HL-60 (cell line): ENCODE data around the gene SLC22A7.

Source experiments
- DNase-seq, 2 experiments: peaks; one replicate each; pipeline ENCODE4 v3.0.0-alpha.2; 2010 to 2020; ENCODE audit warnings: low read depth in 1 of 2, low spot score in 1 of 2
- H3K27ac ChIP-seq: fragments of 250-450 bp; sonication (Bioruptor Pico); replicated peaks from 2 replicates; pipeline ENCODE4 v1.5.1; 2020; ENCODE audit warnings: mild to moderate bottlenecking, moderate library complexity
- H3K27me3 ChIP-seq: fragments of 250-450 bp; sonication (Bioruptor Pico); 2 replicates; pipeline ENCODE4 v1.5.1; 2021; ENCODE audit warnings: mild to moderate bottlenecking, moderate library complexity; ENCODE audit not compliant: insufficient read depth, poor library complexity, severe bottlenecking
- H3K4me3 ChIP-seq: replicated peaks from 2 replicates; pipeline ENCODE4 v1.5.1; 2011; ENCODE audit warnings: mild to moderate bottlenecking, control low read depth, low read length; ENCODE audit not compliant: insufficient read depth
- GABPA ChIP-seq: IDR thresholded peaks from 2 replicates; pipeline ENCODE4 v1.6.1; 2012; ENCODE audit warnings: low read depth
- POLR2AphosphoS5 ChIP-seq: IDR thresholded peaks from 2 replicates; pipeline ENCODE4 v1.6.1; 2012; ENCODE audit warnings: low read depth
- SPI1 ChIP-seq: IDR thresholded peaks from 2 replicates; pipeline ENCODE4 v1.6.1; 2012; ENCODE audit warnings: low read depth, mild to moderate bottlenecking, borderline replicate concordance
- TF ChIP-seq, protein P1 (sequence below): IDR thresholded peaks from one replicate; pipeline ENCODE4 v1.5.1; 2011; ENCODE audit warnings: low read length, control low read depth, inconsistent platforms; ENCODE audit not compliant: insufficient read depth
- TF ChIP-seq, protein P2 (sequence below): IDR thresholded peaks from 2 replicates; pipeline ENCODE4 v1.6.1; 2012; ENCODE audit warnings: low read depth; ENCODE audit not compliant: insufficient replicate concordance

SLC22A7 gene

DNA sequence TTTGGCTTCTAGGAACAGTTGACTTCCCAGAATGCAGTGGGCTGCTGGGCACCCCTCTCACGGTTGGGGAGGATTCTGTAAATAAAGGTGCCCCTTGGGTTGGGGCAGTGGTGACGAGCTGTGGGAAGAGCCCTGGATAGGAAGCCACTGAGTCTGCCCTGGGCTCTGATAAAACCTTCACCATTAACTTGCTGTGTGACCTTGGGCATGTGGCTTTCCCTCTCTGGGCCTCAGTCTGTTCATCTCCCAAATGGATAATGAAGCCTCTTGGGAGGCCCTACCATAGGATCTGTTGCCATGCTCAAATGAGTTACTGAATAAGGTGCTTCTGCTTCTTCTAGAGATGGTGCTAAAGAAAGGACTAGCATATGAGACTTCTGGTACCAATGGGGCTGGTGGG is 6.8 kb downstream of the SLC22A7 start:
- Histone ChIP-seq H3K27me3 (peaks cover under 1% of the 10 kb centered on the region), H3K27ac (no peak overlapping the region), H3K4me3 (no peak overlapping the region)
- DNase-seq, result no peak
- TF ChIP-seq SPI1, result no peak
- TF ChIP-seq, protein P1, sequence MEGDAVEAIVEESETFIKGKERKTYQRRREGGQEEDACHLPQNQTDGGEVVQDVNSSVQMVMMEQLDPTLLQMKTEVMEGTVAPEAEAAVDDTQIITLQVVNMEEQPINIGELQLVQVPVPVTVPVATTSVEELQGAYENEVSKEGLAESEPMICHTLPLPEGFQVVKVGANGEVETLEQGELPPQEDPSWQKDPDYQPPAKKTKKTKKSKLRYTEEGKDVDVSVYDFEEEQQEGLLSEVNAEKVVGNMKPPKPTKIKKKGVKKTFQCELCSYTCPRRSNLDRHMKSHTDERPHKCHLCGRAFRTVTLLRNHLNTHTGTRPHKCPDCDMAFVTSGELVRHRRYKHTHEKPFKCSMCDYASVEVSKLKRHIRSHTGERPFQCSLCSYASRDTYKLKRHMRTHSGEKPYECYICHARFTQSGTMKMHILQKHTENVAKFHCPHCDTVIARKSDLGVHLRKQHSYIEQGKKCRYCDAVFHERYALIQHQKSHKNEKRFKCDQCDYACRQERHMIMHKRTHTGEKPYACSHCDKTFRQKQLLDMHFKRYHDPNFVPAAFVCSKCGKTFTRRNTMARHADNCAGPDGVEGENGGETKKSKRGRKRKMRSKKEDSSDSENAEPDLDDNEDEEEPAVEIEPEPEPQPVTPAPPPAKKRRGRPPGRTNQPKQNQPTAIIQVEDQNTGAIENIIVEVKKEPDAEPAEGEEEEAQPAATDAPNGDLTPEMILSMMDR, result no peak
- no peak for TF ChIP-seq GABPA
- TF ChIP-seq, protein P2, sequence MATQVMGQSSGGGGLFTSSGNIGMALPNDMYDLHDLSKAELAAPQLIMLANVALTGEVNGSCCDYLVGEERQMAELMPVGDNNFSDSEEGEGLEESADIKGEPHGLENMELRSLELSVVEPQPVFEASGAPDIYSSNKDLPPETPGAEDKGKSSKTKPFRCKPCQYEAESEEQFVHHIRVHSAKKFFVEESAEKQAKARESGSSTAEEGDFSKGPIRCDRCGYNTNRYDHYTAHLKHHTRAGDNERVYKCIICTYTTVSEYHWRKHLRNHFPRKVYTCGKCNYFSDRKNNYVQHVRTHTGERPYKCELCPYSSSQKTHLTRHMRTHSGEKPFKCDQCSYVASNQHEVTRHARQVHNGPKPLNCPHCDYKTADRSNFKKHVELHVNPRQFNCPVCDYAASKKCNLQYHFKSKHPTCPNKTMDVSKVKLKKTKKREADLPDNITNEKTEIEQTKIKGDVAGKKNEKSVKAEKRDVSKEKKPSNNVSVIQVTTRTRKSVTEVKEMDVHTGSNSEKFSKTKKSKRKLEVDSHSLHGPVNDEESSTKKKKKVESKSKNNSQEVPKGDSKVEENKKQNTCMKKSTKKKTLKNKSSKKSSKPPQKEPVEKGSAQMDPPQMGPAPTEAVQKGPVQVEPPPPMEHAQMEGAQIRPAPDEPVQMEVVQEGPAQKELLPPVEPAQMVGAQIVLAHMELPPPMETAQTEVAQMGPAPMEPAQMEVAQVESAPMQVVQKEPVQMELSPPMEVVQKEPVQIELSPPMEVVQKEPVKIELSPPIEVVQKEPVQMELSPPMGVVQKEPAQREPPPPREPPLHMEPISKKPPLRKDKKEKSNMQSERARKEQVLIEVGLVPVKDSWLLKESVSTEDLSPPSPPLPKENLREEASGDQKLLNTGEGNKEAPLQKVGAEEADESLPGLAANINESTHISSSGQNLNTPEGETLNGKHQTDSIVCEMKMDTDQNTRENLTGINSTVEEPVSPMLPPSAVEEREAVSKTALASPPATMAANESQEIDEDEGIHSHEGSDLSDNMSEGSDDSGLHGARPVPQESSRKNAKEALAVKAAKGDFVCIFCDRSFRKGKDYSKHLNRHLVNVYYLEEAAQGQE, result no peak
- TF ChIP-seq POLR2AphosphoS5, result no peak

DNA sequence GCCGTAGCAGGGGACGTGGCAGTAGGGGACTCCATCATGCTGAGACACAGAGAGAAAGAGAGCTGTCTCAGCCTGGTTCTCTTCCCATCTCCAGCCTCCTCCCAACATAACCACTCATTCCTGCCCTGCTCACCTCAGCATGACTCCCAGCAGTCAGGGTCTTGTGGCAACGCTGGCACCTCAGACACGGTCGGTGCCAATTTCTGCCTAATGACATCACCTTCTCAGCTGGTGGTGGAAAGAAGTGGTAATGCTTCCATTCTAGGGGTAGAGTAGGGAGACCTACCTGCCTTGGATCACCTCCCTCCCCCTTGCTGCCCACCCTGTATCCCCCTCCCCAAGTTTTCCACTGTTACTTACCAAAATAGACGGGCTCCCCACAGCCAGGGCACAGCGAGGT is 8.0 kb downstream of the SLC22A7 start:
- Histone ChIP-seq H3K27ac (no peak overlapping the region), H3K4me3 (no peak overlapping the region), H3K27me3 (no peaks in the 10 kb centered on the region)
- DNase-seq, result no peak
- TF ChIP-seq, protein P1, result no peak
- TF ChIP-seq, protein P2, result no peak
- TF ChIP-seq POLR2AphosphoS5 (no peak), SPI1 (no peak), GABPA (no peak)

DNA sequence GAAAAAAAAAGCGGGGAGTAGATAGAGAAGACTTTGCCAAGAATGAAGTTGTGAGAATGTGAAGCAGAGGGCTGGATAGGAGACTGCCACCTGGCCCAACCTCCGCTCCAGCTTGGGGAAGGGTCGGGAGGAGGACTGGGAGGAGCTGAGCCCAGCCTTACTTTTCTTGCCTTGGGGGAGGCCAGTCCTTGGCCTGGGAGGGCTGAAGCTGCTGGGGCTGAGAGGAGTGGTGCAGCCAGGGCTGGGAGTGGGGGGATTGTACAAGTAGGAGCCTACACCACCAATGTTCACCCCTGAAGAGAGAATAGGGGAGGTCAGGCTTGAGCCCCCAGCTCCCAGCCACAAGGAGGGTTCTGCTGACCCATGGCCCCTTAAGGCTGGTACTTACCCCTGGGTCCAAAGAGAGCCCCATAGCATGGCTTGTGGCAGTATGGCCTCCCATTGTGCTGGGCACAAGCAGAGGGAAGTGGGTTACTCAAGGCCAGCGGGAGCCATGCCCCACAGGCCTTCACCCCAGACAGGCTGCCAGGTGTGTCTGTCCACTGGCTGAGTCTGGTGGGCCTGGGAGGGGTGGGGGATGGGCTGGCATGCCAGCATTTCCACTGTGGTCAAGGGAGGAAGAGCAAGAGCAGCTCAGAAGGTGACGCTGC is 9.5 kb downstream of the SLC22A7 start:
- H3K27ac ChIP-seq, result no peak overlapping the region
- no peaks in the 10 kb centered on the region for H3K27me3 ChIP-seq
- no peak for DNase-seq
- H3K4me3 ChIP-seq, result no peak overlapping the region
- no peak for TF ChIP-seq POLR2AphosphoS5
- TF ChIP-seq GABPA, result no peak
- TF ChIP-seq, protein P2, result no peak
- TF ChIP-seq, protein P1, result no peak
- TF ChIP-seq SPI1, result no peak
